Stimulated activated CD8-positive, alpha-beta memory T cell treated with anti-CD3 and anti-CD28 coated beads, Interleukin-15, amount 100 ng/mL, for 4 hours (primary cell): ENCODE data around the gene CASZ1.

Experiments
- DNase-seq, 2 donors: peaks; one replicate each; pipeline ENCODE4 v3.0.0-alpha.2; 2020; ENCODE audit warnings: low read depth in 2 of 2

CASZ1 gene

DNA sequence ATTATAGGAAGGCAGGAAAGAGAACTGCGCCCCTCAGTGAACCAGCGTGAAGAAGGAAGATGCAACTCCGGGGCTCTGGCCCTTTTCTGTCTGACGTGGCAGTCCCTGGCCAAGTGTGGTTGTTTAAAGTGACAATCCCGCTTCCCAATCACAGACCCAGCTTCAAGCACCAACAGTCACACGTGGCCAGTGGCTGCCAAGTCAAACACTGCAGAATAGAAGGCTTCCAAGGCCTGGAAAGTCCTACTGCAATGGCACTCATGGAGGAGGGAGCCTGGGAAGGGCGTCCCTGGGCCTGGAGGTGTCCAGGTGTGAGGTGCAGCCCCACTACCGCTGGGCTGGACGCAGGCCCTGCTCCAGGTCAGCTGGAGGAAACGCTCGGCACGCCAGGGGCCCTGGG lies 143.8 kb downstream of the CASZ1 start:
- no peak for DNase-seq

DNA sequence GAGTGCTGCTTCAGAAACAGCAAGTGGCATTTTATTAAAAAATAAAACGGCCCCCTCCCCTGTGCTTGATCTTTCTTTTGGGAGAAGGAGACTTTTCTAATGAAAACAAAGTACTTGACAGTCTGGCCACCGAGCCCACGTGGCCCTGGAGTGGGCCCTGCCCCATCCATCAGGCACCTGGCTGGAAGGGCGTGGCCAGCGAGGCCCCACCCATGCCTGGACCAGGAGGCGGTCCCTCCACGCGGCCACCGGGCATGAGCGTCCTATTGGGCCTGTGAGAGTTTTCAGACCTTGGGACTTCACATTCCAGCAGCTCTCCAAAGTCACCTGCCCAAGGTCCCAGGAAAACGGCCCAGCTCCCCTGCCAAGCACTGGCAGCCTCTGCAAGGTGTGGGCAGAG lies 144.7 kb downstream of the CASZ1 start:
- no peak for DNase-seq

DNA sequence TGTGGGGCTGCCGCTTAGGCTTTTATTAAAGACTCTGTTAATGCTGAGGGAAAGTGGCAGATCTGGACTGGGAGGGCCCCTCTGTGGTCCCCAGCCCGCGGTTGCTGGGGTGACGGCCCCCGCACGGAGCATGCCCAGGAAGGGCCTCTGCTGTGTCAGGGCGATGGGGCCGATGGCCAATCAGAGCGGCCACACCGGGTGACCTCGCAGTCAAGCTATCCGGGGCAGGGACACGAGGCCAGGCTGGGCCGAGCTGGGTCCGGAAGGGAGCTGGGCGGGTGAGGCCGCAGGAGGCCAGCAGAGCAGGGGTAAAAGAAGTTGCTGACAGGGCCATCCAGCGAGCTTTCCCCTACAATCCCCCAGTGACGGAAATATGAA lies 145.1 kb downstream of the CASZ1 start:
- no peak for DNase-seq

DNA sequence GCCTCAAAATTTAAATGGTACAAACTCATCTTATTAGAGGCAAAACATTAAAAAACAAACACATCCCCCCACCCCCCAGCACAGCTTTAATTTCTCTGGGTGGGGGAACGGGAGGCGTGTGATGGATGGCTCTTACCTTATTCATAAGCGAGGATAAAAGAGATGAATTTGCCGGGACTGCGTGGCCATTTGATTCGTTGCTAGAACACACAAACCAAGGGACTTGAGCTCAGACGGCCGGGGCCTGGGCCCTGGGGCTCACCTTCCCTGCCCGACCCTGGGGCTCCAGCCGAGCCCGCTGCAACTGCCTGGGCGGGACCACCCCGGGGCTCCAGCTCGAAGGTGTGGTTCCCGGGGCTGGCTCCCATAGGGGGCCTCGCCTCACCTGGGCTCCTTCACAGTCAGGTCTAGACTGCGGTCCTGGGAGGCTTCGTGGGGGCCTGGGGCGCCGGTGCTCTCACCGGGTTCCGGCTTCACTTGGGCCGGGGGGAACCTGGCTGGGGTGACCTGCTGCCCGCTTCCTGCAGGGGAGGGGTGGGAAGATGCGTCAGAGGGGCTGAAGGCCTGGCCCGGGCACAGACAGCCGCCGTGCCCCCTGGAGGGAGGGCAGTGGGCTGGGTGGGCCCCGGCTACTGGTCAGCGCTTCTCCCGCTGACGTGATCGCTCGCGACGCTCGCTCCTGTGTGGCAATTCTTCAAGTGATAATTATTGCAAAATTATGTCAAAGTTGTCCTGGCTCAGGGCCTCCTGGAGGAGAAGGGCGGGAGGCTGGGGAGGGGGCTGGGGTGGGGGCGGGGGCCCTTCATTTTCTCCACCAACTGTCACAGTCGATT lies 145.7 kb downstream of the CASZ1 start:
- DNase-seq, result no peak

DNA sequence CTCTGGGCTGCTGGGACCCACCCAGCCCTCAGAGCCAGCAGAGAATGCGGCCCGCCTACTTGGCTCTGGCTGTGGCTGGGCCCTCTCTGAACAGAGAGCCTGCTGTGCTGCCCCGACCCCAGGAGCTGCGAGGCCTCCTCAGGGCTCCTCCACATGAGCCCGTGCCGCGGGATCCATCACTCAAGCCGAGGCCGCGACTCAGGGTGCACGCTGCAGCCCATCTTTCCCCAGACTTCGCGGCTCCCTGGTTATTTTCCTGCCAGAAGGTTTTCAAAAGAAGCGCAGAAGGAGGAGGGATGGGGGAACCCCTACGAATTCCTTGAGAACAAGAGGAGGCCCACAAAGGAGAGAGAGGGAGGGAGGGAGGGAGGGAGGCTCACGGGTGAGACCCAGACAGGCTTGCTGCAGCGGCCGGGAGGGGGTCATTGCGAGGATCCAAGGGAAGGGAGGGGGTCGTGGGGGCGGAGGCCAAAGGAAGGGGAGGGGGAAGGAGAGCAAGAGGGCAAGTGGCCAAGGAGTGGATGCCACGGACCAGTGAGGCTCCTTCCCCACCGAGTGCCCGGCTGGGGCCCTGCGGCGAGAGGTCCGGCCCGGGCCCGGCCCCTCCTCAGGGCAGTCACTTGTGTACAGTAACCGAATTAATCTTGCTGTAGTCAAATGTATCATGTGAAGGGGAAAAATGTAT lies 146.8 kb downstream of the CASZ1 start:
- DNase-seq, result no peak

DNA sequence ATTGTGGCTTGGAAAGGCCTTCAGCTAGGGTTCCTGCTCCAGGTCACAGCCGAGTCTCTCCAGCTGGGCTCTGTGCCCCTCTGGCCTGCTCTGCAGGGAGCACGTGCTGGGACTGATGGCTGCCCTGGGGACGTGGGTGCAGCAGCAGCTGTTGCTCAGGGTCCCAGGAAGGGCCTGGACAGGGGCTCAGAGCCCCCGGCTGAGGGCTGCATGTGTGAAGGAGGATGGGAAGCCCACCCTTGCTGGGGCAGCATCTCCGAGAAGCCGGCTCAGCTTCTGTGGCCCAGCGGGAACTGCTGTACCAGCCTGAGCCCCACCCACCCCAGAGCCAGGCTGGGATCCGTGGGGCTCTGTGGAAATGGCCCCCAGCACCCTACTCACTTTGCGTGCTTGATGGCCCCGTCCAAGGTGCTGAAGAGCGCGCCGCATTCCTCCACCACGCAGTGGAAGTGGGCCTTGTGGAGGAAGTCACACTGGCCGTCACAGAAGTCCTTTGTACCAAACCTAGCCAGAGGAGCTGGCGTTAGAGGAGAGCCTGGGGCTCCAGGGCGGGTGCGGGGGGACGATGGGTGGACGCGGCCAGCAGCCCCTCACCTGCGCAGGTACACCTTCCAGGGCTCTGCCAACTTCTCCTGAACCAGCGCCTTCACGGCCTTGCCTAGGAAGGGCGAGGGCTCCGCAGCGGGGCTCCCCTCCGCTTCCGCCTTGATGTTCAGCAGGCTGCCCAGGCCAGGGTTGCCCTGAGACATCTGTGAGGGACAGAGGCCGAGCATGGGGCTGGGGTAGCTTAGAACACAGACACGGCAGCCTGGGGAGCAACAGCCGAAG lies 147.5 kb downstream of the CASZ1 start:
- no peak for DNase-seq

DNA sequence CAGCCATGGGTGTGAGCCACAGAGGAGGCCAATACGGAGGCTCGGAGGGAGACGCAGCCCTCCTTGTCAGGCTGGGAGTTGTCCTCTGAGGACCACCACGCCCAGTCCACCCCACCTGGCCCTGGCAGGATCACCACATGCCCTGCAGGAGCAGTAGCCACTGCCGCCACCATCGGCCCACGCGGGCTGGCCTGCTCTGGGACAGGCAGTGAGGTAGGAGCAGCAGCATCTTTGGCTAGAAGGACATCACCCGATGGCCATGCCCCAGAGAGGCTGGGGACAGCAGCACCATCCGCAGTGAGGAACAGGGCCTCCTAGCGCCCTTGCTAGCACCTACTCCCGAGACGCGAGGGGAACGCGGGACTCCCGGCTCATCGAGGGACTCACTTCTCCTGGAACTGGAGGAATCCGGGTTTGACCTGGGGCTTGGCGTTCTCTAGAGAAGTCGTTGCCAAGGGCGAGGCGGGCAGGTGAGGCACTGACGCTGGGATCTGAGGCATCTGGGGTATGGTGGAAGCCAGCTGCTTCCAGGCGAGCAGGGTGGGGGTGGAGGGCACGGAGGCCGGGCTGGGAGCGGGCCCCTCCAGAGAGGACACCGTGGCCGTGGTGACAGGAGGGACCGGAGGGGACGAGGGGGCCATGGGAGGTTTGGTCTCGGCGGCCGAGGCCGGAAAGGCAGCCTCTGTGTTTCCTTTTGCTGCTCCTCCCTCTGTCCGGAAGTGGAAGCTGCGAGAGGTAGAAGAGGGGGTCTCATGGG lies 148.9 kb downstream of the CASZ1 start:
- DNase-seq, result no peak

DNA sequence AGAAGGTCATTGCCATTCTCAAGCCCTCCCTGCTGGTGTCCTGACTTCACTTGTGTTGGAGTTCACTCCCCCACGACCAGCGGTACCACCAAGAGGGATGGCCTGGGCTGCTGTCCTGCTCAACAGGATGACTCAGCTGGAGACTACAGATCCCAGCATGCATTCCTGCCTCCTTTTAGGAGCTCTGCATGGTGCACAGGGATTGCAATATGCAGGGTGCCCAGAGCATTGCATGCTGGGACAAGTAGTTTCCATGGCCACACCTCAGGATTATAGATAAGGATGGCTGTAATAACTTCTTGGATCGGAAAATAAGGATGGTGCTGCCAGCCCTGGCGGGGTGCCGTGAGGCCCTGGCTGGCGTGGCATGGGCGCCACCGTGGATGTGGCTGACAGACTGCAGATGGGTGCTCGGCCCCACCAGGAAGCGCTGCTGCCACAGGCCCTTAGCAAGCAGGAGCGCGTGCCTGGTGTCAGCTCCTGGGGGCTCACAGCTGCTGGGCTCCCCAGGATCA lies 150.0 kb downstream of the CASZ1 start:
- DNase-seq, result no peak

DNA sequence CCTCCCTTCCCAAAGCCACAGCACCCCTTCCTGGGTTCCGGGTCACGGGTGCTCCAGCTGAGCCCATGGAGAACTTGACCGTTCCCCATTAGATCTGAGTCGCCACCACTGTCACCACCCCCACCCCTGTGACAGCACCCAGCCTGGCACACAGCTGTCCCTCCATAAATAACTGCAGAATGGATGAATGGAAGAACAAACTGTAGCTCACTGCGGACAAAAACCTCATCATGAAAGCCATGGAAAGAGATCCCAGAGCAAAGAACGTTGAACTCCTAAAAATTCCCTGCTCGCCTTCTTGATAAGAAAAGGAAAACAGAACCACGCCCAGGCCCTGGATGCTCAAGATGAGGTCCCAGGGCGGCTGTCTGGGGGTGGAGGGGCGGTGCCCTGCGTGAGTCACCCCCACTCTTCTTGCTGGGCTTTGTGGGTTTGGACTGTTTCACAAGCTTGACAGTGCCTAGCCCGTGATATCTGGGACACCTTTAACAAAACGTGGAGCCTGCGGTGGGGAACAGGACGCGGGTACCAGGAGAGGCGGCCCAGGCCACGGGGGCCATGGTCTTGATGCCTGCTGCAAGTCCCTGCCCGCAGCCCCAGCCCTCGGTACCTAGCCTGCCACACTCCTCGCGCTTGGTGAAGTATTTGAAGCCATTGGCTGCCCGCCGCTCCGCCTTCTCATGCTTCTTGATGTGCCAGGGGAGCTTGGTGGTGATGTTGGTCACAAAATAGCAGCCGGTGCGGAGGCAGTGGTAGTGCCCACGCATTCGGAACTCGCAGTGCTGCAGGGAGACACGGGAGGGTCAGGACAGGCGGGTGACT lies 151.9 kb downstream of the CASZ1 start:
- DNase-seq, result no peak

DNA sequence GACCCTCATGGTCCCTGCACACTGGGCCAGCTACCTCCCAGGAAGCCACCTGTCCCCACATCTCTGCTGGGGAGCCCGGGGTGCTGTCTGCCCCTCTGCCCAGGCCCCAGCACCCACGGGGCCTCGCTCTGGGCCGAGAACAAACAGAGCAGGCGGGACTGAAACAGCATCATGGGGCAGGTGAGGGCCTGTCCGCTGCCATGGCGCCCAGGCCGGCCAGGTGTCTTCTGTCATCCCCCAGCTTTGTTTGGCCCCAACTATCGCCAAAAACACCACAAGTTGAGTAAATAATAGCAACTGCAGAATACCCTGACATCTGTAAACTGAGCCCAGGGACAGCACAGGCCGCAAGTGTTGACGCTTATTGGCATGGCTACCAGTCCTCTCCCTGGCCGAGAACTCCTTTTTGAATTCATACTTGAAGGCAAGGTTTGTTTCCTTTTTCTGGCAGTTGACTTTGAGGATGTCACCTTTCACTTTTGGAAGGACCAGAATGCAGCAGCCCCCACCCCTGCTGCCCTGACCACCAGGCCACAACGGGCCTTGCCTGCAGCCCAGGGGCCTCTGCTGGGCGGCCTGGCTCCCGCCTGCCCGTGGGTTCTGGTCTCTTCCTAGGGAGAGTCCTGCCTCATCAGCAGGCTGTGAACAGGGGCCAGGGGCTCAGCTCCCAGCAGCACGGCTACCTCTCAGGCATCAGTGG lies 152.7 kb downstream of the CASZ1 start:
- no peak for DNase-seq

DNA sequence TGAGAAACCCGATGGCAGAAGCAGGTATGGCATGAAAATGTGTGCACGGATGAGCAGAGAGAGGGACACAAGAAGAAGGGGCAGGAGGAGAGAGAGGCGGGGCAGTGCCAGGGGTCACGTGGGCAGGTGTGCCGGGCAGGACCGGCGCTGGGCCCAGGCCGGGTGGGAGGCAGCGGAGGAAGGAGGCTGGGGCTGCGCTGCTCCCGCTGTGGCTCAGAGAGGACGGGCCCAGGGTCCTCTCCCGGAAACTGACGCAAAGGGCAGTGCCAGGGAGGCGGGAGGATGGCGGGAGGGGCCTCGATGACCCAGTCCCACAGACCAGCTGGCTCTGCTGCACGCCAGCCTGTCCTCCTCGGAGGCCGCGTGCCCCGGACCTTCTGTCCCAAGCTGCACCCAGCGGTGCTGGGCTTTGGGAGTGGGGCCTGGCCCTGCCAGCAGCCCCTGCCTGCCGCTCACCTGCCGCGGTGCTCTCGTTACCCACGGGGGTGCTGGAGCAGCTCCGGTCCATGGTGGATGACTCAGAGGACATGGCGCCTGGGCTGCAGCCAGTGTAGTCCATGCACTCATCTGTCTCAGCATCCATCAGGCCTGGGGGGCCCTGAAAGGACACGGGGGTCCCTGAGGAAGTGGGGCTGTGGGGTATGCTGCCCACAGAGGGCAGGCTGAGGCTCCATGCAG lies 153.9 kb downstream of the CASZ1 start:
- no peak for DNase-seq

DNA sequence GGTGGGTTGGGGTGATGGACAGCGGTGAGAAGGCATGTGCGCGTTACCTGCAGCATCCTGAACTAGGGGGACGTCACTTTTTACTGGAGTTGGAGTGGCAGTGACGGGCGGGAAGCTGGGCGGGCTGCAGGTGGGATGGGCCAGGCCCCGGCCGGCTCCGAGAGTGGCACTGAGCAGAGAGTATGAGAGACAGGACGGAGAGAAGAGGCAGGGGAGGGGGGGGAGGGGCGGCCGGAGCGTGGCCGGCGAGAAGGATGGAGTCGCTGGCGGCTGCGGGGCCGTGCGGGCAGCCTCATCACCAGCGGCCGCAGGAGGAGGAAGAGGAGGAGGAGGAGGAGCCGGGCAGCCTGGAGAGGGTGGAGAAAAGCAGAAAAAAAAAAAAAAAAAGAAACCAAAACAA lies 154.5 kb downstream of the CASZ1 start:
- DNase-seq, result no peak

DNA sequence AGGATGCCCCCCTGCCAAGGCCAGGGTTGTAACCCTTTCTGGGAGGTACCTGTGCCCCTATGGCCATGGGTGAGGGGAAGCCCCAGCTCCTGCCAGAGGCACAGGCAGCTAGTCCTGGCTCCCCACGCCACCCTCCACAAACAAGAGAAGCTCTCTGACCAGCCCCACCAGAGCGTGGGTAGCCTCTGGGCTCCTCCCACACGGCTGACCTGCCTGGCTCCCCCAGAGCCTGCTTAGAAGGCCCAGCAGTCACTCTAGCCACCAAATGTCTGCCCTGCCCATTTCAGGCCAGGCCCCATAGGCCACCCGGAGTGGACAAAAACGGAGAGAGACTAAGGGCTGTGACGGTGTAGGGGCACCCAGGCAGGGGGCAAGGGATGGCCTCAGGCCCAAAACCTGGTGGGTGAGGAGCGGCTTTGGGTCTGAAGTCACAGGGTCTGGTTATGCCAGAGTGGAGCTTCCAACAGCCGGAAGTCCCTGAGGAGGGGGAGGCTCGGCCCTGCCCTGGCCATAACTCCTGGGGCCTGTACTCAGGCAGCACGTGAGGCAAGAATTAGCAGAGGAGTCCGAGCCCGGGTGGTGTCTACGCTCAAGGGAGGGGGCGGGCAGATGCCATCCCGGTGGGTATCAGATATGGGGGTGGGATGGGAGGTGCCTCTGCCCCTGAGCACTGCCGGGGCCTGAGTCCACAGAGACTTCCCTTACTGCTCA lies 155.4 kb downstream of the CASZ1 start:
- no peak for DNase-seq

DNA sequence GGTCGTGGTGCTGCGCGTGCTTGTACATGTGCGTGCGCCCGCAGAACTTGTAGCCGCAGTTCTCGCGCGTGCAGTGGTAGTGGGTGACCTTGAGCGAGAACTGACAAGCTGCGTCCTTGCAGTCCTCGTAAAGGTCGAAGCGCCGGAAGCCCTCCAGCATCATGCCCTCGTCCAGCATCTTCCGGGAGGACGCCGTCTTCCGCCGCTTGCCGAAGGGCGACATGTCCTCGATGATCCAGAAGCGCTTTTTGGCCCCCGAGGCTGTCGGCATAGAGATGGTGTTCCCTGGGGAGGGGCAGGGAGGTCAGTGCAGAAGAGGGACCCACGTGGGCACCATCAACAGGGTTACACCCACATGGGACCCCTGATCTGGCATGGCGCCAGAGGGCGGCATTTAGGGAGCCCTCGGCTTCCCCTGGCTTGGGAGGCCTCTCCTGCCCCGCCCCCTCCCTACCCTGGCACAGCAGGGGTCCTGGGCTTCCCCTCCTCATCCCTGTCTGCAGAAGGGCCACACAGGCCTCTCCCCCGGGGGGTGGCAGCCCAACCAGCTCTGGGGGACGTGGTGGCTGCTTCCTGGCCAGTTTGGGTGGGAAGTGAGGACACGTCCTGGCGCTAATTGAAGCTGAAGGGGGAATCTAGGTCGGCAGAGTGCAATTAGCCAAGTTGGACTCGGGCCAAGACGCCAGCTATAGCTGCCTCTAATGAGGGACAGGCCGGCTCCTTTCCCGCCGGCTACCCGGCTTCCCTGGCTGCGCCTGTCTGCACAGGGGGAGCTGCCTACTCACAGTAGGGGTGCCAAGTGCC lies 156.5 kb downstream of the CASZ1 start:
- DNase-seq, result no peak

DNA sequence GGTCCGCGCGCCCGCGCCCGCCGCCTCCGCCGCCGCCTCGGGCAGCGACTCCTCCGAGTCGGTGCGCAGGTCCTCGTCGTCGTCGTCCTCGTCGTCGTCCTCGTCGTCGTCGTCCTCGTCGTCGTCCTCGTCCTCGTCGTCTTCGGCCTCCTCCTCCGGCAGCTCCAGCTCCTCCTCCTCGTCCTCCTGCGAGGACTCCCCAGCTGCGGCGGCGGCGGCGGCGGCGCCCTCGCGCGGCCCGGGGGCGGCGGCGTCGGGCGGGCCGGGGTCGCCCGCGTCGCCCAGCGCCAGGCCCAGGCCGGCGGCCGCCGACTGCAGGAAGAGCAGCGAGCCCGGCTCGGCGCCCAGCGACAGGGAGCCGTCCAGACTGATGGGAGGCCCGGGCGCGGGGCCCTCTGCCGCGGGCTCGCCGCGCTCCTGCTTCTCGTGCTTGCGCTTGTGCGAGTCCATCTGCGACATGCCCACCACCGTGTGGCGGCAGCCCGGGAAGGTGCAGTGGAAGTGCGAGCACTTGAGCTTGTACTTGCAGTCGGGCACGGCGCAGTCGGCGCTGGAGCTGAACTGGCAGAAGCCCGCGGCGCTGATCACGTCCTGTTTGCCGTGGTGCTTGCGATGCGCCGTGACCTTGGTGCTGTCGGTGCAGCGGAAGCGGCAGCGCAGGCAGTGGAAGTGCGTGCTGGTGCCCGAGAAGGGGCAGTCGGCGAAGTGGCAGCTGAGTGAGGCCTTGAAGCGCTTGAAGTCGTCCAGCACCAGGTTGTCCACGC lies 157.3 kb downstream of the CASZ1 start:
- no peak for DNase-seq

DNA sequence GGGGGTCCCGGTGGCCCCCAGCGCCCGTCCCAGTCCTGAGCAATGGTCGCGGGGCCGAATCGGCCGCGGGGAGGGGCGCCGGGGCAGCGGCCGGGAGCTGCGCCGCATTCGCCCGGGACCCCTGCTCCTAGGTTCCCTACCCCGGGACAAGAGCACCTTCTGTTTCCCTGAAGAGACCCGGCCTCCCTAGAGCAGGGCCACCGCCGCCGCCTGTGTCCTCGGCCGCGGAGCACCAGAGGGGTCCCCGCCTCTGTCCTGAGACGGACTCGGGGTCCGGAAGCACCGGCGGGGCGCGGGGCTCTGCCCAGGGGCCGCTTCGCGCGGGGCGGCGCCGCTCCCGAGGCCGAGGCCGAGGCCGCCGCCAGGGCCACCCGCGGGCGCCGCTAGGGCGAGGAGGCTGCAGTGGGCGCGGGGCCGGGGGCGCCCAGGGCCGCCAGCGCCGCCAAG lies 157.9 kb downstream of the CASZ1 start:
- DNase-seq, result no peak
